HPDE6-E6E7 (cell line): ENCODE measurements around the gene TAS2R1.

ENCODE experiments used
- DNase-seq: peaks from one replicate; pipeline ENCODE4 v3.0.0; 2011; ENCODE audit warnings: missing footprints; ENCODE audit errors: extremely low spot score

The TAS2R1 gene

GRCh38 chr5:9588254-9588653 lies 41.9 kb downstream of the TAS2R1 start:
- DNase-seq = no peak

DNA sequence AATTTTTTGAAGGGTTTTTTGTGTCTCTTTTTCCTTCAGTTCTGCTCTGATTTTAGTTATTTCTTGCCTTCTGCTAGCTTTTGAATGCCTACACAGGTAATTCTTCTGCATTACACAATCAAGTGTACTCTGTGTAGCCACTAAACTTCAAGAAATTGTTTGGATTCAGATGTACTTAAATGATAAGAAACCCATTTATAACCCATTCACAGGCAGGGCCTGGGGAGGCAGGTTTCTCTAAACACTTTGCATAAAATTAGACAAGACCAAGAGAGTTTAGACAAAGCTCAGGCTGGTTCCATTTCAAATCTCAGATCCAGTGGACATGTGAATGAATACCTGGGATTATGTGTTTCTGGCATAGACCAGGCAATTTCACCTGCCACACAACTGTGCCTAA lies 43.0 kb downstream of the TAS2R1 start:
- no peak for DNase-seq

GRCh38 chr5:9582406-9582805 lies 47.7 kb downstream of the TAS2R1 start:
- DNase-seq = no peak
